ENCODE measurements around the gene LIMA1. TPM values are rescaled to one million over a fixed set of nuclear protein-coding genes. Genes with fewer than 3 reads are reported as not detected.
"Not testable (repeated sequence)": the region's sequence is repeated elsewhere in the genome, so short reads cannot be mapped to it uniquely, and the experiment has no call there.

LIMA1 gene
- total RNA-seq, 1 donor from 2014 or later, result 17.1 TPM

DNA sequence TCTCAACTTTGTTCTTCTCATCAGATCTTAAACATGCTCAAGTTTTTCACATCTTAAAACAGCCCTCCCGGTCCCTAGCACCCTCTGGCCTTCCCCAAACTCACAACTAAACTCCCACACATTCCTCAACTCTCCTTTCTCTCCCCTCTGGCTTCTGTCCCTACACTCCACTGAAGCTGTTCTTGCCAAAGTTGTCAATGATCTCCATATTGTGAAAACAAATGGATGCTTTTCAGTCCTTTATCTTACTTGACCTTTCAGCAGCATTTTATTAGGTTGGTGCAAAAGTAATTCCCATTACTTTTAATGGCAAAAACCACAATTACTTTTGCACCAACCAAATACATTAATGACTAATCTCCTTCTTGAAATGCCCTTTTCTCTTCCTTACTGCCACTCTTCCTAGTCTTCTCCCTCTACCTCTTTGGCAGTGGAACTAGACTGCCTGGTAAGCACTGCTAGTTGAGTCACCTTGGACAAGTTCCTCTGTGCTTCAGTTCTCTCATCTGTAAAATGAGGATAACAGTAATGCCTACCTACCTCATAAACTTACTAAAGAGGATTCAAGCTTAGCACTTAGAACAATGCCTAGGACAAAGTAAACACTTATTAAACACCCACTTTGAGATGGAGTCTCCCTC lies 132.2 kb downstream of the LIMA1 start:
- H3K4me1 ChIP-seq, result peaks cover 14% of the 10 kb centered on the region
- TF ChIP-seq, protein P1, sequence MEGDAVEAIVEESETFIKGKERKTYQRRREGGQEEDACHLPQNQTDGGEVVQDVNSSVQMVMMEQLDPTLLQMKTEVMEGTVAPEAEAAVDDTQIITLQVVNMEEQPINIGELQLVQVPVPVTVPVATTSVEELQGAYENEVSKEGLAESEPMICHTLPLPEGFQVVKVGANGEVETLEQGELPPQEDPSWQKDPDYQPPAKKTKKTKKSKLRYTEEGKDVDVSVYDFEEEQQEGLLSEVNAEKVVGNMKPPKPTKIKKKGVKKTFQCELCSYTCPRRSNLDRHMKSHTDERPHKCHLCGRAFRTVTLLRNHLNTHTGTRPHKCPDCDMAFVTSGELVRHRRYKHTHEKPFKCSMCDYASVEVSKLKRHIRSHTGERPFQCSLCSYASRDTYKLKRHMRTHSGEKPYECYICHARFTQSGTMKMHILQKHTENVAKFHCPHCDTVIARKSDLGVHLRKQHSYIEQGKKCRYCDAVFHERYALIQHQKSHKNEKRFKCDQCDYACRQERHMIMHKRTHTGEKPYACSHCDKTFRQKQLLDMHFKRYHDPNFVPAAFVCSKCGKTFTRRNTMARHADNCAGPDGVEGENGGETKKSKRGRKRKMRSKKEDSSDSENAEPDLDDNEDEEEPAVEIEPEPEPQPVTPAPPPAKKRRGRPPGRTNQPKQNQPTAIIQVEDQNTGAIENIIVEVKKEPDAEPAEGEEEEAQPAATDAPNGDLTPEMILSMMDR (IDR thresholded peaks at IDR 0.05; ENCODE audit: borderline replicate concordance), result no peak
- intact Hi-C loops (cut with micrococcal nuclease), result no loop called here
- no peaks in the 10 kb centered on the region for H3K36me3 ChIP-seq
- H3K9me3 ChIP-seq (replicated peaks), result no peaks in the 10 kb centered on the region
- no peak overlapping the region for H3K4me3 ChIP-seq
- no peaks in the 10 kb centered on the region for H3K27me3 ChIP-seq (ENCODE audit: low read depth)
- H3K27ac ChIP-seq (replicated peaks), result no peak overlapping the region
- DNase-seq, result no peak

DNA sequence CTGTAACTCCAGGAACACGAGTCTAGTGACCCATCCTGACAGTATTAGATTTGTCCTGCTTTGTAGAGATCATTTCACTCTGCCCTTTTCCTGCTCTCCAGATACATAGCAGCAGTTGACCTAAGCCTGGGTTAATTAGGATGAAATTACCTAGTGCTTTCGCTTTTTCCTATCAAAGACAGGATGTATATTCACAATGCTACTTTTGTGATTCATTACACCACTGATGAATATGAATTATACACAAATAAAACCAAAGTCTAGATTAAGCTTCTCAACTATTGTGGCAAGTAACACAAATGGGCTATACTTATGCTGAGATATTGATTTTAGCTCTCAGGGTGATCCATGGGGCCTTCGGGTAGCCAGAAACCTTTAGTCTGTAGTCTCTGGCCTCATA lies 134.0 kb downstream of the LIMA1 start:
- TF ChIP-seq, protein P1 (IDR thresholded peaks at IDR 0.05; ENCODE audit: borderline replicate concordance), result no peak
- no peaks in the 10 kb centered on the region for H3K36me3 ChIP-seq
- no peak for DNase-seq
- H3K27me3 ChIP-seq (ENCODE audit: low read depth), result no peaks in the 10 kb centered on the region
- intact Hi-C loops (cut with micrococcal nuclease), result no loop called here
- peaks cover 28% of the 10 kb centered on the region for H3K4me1 ChIP-seq
- no peaks in the 10 kb centered on the region for H3K9me3 ChIP-seq (replicated peaks)
- no peak overlapping the region for H3K4me3 ChIP-seq
- no peak overlapping the region for H3K27ac ChIP-seq (replicated peaks)

DNA sequence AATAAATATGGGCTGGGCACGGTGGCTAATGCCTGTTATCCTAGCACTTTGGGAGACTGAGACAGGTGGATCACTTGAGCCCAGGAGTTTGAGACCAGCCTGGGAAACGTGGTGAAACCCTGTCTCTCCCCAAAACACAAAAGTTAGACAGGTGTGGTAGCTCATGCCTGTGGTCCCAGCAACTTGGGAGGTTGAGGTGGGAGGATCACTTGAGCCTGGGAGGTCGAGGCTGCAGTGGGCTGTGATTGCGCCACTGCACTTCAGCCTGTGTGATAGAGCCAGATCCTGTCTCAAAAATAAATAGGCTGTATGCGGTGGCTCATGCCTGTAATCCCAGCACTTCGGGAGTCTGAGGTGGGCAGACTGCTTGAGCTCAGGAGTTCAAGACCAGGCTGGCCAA lies 135.3 kb downstream of the LIMA1 start:
- H3K4me1 ChIP-seq, result peaks cover 33% of the 10 kb centered on the region
- H3K36me3 ChIP-seq; DNase-seq; H3K27me3 ChIP-seq (ENCODE audit: low read depth); intact Hi-C loops (cut with micrococcal nuclease); H3K27ac ChIP-seq (replicated peaks); H3K4me3 ChIP-seq; H3K9me3 ChIP-seq (replicated peaks): not testable (repeated sequence)

DNA sequence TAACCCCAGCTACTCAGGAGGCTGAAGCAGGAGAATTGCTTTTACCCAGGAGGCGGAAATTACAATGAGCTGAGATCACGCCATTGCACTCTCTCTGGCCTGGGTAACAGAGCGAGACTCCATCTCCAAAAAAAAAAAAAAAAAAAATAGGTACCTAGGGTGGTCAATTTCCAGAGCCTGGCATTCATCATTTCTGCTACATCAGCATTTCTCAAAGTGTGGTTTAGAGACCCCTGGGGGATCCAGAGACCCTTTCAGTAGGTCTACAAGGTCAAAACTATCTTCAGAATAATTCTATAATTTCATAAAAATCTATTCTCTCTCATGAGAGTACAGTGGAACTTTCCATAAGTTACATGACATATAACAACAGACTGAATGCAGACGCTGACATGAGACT lies 136.0 kb downstream of the LIMA1 start:
- peaks cover 6% of the 10 kb centered on the region for H3K36me3 ChIP-seq
- no peaks in the 10 kb centered on the region for H3K9me3 ChIP-seq (replicated peaks)
- no peaks in the 10 kb centered on the region for H3K27me3 ChIP-seq (ENCODE audit: low read depth)
- no peak for DNase-seq
- TF ChIP-seq, protein P1 (IDR thresholded peaks at IDR 0.05; ENCODE audit: borderline replicate concordance), result no peak
- no peak overlapping the region for H3K27ac ChIP-seq (replicated peaks)
- H3K4me1 ChIP-seq, result peaks cover 38% of the 10 kb centered on the region
- intact Hi-C loops (cut with micrococcal nuclease), result no loop called here
- H3K4me3 ChIP-seq, result no peak overlapping the region

DNA sequence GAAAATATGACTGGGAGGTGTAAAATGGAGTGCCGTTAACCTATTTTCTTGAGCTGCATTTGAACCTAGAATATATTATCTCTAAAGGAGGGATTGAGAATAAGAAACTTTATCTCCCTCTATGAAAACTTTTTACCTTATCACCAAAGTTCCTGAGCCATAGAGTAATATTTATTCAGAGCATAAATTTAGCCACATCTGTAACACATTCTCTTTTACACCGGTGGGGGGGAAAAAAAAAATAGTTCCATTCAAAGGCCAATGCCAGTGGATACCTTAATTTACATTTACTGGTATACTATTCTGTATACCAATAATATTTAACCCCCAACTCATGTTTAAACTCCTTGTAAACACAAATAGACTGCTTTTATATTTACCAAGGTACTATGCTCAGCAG lies 137.9 kb downstream of the LIMA1 start:
- Histone ChIP-seq H3K27me3 (ENCODE audit: low read depth) (no peaks in the 10 kb centered on the region), H3K4me1 (peaks cover 26% of the 10 kb centered on the region), H3K36me3 (peaks cover 24% of the 10 kb centered on the region), H3K9me3 (replicated peaks) (no peaks in the 10 kb centered on the region), H3K27ac (replicated peaks) (no peak overlapping the region), H3K4me3 (no peak overlapping the region)
- TF ChIP-seq, protein P1 (IDR thresholded peaks at IDR 0.05; ENCODE audit: borderline replicate concordance), result no peak
- DNase-seq, result no peak
- intact Hi-C loops (cut with micrococcal nuclease), result no loop called here

DNA sequence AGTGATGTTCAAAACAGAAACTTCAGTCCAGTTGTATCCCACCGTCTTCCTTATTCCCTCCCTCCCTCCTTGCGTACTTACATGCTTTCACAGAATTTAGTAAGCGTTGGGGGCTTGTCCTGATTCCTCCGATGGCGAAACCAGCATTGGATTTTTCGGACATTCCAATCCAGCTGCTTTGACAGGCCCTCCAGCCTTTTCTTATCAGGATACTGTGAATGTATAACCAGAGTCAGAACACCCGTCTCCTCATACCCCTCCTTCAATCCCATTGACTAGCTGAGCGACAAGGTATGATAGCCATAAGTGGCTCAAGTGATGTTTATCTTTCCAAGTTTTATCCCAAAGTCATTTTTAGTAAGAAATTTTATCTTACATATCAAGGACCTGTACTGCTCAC lies 140.3 kb downstream of the LIMA1 start:
- H3K4me1 ChIP-seq, result peaks cover 25% of the 10 kb centered on the region
- H3K27ac ChIP-seq (replicated peaks), result no peak overlapping the region
- no peak for DNase-seq
- no peak overlapping the region for H3K4me3 ChIP-seq
- H3K27me3 ChIP-seq (ENCODE audit: low read depth), result no peaks in the 10 kb centered on the region
- TF ChIP-seq, protein P1 (IDR thresholded peaks at IDR 0.05; ENCODE audit: borderline replicate concordance), result no peak
- H3K36me3 ChIP-seq, result peaks cover 35% of the 10 kb centered on the region
- intact Hi-C loops (cut with micrococcal nuclease), result no loop called here
- no peaks in the 10 kb centered on the region for H3K9me3 ChIP-seq (replicated peaks)
